Right lobe of liver (tissue), 4 donors: ENCODE measurements around the gene IFI27.

Experiments used
- CTCF ChIP-seq, 4 donors: fragments of 200-600 bp in 3 of 4; fragments of 450-650 bp in 1 of 4; IDR thresholded peaks; one replicate each; pipeline versions ENCODE4 v1.5.1 to v1.8.0; 2016 to 2022; ENCODE audit warnings: antibody characterized with exemption in 4 of 4, mild to moderate bottlenecking in 2 of 4
- POLR2A ChIP-seq: fragments of 450-650 bp; IDR thresholded peaks from one replicate; pipeline ENCODE4 v1.6.1; 2017; ENCODE audit warnings: antibody characterized with exemption, mild to moderate bottlenecking
- donor health status: DM: no; HTN: no; CAD: no.
- donor health status: DM: no; HTN: no; CAD: no.
- donor health status: DM: no; HTN: yes; CAD: no.

GRCh38 chr14:94144765-94145164 lies 34.2 kb downstream of the IFI27 start:
- TF ChIP-seq CTCF (IDR thresholded peaks at IDR 0.05) (no peak), POLR2A (no peak)
